HEK293 (cell line): ENCODE results near the gene NRG2.

Experiments used
- CTCF ChIP-seq: fragments of 450-650 bp; formaldehyde crosslinking; IDR thresholded peaks from 2 replicates; pipeline ENCODE4 v1.5.1; 2016; ENCODE audit warnings: missing biosample characterization, missing genetic modification characterization
- GLI4 ChIP-seq: fragments of 450-650 bp; formaldehyde crosslinking; IDR thresholded peaks from 2 replicates; pipeline ENCODE4 v1.5.1; 2016; ENCODE audit warnings: missing biosample characterization, missing genetic modification characterization
- IKZF3 ChIP-seq: fragments of 450-650 bp; IDR thresholded peaks from 2 replicates; pipeline ENCODE4 v1.5.0; 2018; ENCODE audit warnings: missing biosample characterization, mild to moderate bottlenecking, missing genetic modification characterization, moderate library complexity
- OVOL3 ChIP-seq: fragments of 450-650 bp; formaldehyde crosslinking; IDR thresholded peaks from 2 replicates; pipeline ENCODE4 v1.5.1; 2016; ENCODE audit warnings: missing biosample characterization, missing genetic modification characterization
- SETDB1 ChIP-seq: IDR thresholded peaks from one replicate; pipeline ENCODE4 v1.6.1; 2017; ENCODE audit warnings: mild to moderate bottlenecking, low read length, moderate library complexity, mixed read lengths; ENCODE audit not compliant: insufficient read length
- TSHZ1 ChIP-seq: fragments of 450-650 bp; formaldehyde crosslinking; IDR thresholded peaks from 2 replicates; pipeline ENCODE4 v1.5.1; 2016; ENCODE audit warnings: missing biosample characterization, missing genetic modification characterization, borderline replicate concordance
- ZBTB10 ChIP-seq: fragments of 450-650 bp; formaldehyde crosslinking; IDR thresholded peaks from 2 replicates; pipeline ENCODE4 v1.5.1; 2016; ENCODE audit warnings: missing biosample characterization, missing genetic modification characterization
- ZBTB20 ChIP-seq: fragments of 450-650 bp; formaldehyde crosslinking; IDR thresholded peaks from 2 replicates; pipeline ENCODE4 v1.5.1; 2016; ENCODE audit warnings: missing biosample characterization, missing genetic modification characterization
- ZBTB26 ChIP-seq: fragments of 450-650 bp; formaldehyde crosslinking; optimal IDR thresholded peaks from 2 replicates; pipeline ENCODE3; 2016; ENCODE audit warnings: missing biosample characterization, mild to moderate bottlenecking, missing genetic modification characterization
- ZBTB44 ChIP-seq: fragments of 450-650 bp; IDR thresholded peaks from 2 replicates; pipeline ENCODE4 v1.5.1; 2018; ENCODE audit warnings: missing biosample characterization, mild to moderate bottlenecking, missing genetic modification characterization
- ZNF121 ChIP-seq: fragments of 450-650 bp; formaldehyde crosslinking; IDR thresholded peaks from 2 replicates; pipeline ENCODE4 v1.5.1; 2016; ENCODE audit warnings: missing biosample characterization, missing genetic modification characterization
- ZNF132 ChIP-seq: fragments of 450-650 bp; formaldehyde crosslinking; IDR thresholded peaks from 2 replicates; pipeline ENCODE4 v1.5.1; 2017; ENCODE audit warnings: missing biosample characterization, missing genetic modification characterization, borderline replicate concordance
- ZNF24 ChIP-seq: fragments of 450-650 bp; formaldehyde crosslinking; IDR thresholded peaks from 2 replicates; pipeline ENCODE4 v1.5.1; 2016; ENCODE audit warnings: missing biosample characterization, missing genetic modification characterization
- ZNF266 ChIP-seq: fragments of 450-650 bp; formaldehyde crosslinking; IDR thresholded peaks from 2 replicates; pipeline ENCODE4 v1.5.1; 2016; ENCODE audit warnings: missing biosample characterization, missing genetic modification characterization, low read depth
- ZNF280D ChIP-seq: fragments of 450-650 bp; formaldehyde crosslinking; IDR thresholded peaks from 2 replicates; pipeline ENCODE4 v1.5.1; 2016; ENCODE audit warnings: missing biosample characterization, missing genetic modification characterization
- ZNF324 ChIP-seq: fragments of 450-650 bp; formaldehyde crosslinking; IDR thresholded peaks from 2 replicates; pipeline ENCODE4 v1.5.1; 2016; ENCODE audit warnings: missing biosample characterization, missing genetic modification characterization
- ZNF501 ChIP-seq: fragments of 450-650 bp; formaldehyde crosslinking; IDR thresholded peaks from 2 replicates; pipeline ENCODE4 v1.5.1; 2016; ENCODE audit warnings: missing biosample characterization, missing genetic modification characterization
- ZNF549 ChIP-seq: fragments of 450-650 bp; IDR thresholded peaks from 2 replicates; pipeline ENCODE4 v1.5.1; 2018; ENCODE audit warnings: missing biosample characterization, missing genetic modification characterization, mild to moderate bottlenecking, inconsistent platforms, moderate library complexity
- ZNF610 ChIP-seq: fragments of 450-650 bp; formaldehyde crosslinking; IDR thresholded peaks from 2 replicates; pipeline ENCODE4 v1.5.1; 2016; ENCODE audit warnings: missing biosample characterization, missing genetic modification characterization, borderline replicate concordance
- ZNF621 ChIP-seq: fragments of 450-650 bp; formaldehyde crosslinking; IDR thresholded peaks from 2 replicates; pipeline ENCODE4 v1.5.1; 2017; ENCODE audit warnings: missing biosample characterization, missing genetic modification characterization
- ZNF623 ChIP-seq: fragments of 450-650 bp; formaldehyde crosslinking; IDR thresholded peaks from 2 replicates; pipeline ENCODE4 v1.5.1; 2016; ENCODE audit warnings: missing biosample characterization, missing genetic modification characterization
- ZNF654 ChIP-seq: fragments of 450-650 bp; formaldehyde crosslinking; IDR thresholded peaks from 2 replicates; pipeline ENCODE4 v1.5.1; 2016; ENCODE audit warnings: low read depth, missing biosample characterization, missing genetic modification characterization
- ZNF660 ChIP-seq: fragments of 450-650 bp; IDR thresholded peaks from 2 replicates; pipeline ENCODE4 v1.5.1; 2018; ENCODE audit warnings: missing biosample characterization, mild to moderate bottlenecking, missing genetic modification characterization
- ZNF664 ChIP-seq: fragments of 450-650 bp; formaldehyde crosslinking; IDR thresholded peaks from 2 replicates; pipeline ENCODE4 v1.5.1; 2016; ENCODE audit warnings: missing biosample characterization, missing genetic modification characterization
- ZNF777 ChIP-seq: fragments of 450-650 bp; formaldehyde crosslinking; IDR thresholded peaks from 2 replicates; pipeline ENCODE4 v1.5.1; 2017; ENCODE audit warnings: missing biosample characterization, missing genetic modification characterization, borderline replicate concordance

The NRG2 gene

GRCh38 chr5:140042643-140043507 lies at the start of gene NRG2 (continued):
- TF ChIP-seq ZNF280D (tag by site-specific recombination), result 0 out of 2 replicates have a peak, but pooled peaks have one; percentile 52
- no peak; the same call in none of the 2 replicates for TF ChIP-seq IKZF3 (tag by site-specific recombination)
- no peak for TF ChIP-seq ZNF777 (tag by site-specific recombination)
- TF ChIP-seq SETDB1, result no peak
- TF ChIP-seq ZBTB20 (tag by site-specific recombination), result peak; percentile 94
- peak; percentile 51; the same call in 1 of the 2 replicates for TF ChIP-seq ZNF660
- TF ChIP-seq ZNF121 (tag by site-specific recombination), result no peak
- peak; percentile 96 for TF ChIP-seq ZBTB44
- TF ChIP-seq ZNF549 (tag by site-specific recombination), result no peak
- TF ChIP-seq ZNF132 (tag by site-specific recombination), result no peak
- TF ChIP-seq OVOL3 (tag by site-specific recombination), result no peak
- peak; percentile 64 for TF ChIP-seq ZNF610 (tag by site-specific recombination)
- 0 out of 2 replicates have a peak, but pooled peaks have one; percentile 11 for TF ChIP-seq ZNF623 (tag by site-specific recombination)
- no peak for TF ChIP-seq ZNF654 (tag by site-specific recombination)
- TF ChIP-seq ZNF664 (tag by site-specific recombination), result no peak
- TF ChIP-seq ZBTB10, result peak; percentile 73
- no peak for TF ChIP-seq TSHZ1 (tag by site-specific recombination)
- peak; percentile 89 for TF ChIP-seq ZNF501 (tag by site-specific recombination)
- TF ChIP-seq ZBTB26, result peak; percentile 87
- TF ChIP-seq ZNF24 (tag by site-specific recombination), result peak; percentile 56; the same call in 1 of the 2 replicates
- no peak; the same call in 1 of the 2 replicates for TF ChIP-seq GLI4
- TF ChIP-seq CTCF (tag by site-specific recombination), result peak; percentile 100
- TF ChIP-seq ZNF621, result no peak
- TF ChIP-seq ZNF266 (tag by site-specific recombination), result no peak
- peak; percentile 23; the same call in 1 of the 2 replicates for TF ChIP-seq ZNF324 (tag by site-specific recombination)
